Measurements from ENCODE around the gene MGLL. TPM values are rescaled to one million over a fixed set of nuclear protein-coding genes. Genes with fewer than 3 reads are reported as not detected.
"Not testable (repeated sequence)": the region's sequence is repeated elsewhere in the genome, so short reads cannot be mapped to it uniquely, and the experiment has no call there.

MGLL gene
- total RNA-seq, 4 donors from 2014 or later = 26.5 to 50.2 (median 43.8) TPM

DNA sequence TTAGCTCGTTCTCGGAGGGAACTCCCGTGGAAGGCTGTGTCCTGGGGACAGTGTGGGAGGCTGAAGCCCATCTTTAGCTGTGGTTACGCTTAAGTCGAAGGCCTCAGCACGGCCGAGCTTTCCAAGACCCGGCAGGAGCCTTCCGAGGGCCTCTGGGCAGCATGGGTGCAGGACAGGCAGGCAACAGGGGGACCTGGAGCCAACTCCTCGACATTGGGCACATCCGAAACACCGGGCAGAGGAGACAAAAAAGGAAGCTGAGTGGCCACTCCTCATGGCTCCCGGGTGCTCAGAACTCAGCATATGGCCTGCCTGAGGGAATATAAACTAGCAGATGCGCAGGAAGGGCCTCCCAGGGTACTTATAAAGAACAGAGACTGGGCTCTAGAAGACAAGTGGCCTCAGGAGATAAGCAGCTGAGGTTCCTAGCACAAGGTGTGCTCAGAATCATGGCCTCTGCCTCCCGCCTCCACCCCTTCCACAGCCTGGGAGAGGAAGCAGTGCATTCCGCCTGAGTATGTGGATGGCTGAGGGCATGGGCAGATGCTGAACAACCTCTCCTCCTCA is 115.4 kb downstream of the MGLL start:
- H3K27me3 ChIP-seq = no peaks in the 10 kb centered on the region
- intact Hi-C loops (cut with DNase I; ENCODE audit: low total_unique reads) = no loop called here
- in situ Hi-C loops (cut with MboI; ENCODE audit: low sequenced_read_pairs in 4 of 4) = no loop called here
- ATAC-seq = no peak
- TF ChIP-seq, protein P1, sequence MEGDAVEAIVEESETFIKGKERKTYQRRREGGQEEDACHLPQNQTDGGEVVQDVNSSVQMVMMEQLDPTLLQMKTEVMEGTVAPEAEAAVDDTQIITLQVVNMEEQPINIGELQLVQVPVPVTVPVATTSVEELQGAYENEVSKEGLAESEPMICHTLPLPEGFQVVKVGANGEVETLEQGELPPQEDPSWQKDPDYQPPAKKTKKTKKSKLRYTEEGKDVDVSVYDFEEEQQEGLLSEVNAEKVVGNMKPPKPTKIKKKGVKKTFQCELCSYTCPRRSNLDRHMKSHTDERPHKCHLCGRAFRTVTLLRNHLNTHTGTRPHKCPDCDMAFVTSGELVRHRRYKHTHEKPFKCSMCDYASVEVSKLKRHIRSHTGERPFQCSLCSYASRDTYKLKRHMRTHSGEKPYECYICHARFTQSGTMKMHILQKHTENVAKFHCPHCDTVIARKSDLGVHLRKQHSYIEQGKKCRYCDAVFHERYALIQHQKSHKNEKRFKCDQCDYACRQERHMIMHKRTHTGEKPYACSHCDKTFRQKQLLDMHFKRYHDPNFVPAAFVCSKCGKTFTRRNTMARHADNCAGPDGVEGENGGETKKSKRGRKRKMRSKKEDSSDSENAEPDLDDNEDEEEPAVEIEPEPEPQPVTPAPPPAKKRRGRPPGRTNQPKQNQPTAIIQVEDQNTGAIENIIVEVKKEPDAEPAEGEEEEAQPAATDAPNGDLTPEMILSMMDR (IDR thresholded peaks at IDR 0.05 in 4 of 5, conservative IDR thresholded peaks at IDR 0.05 in 1 of 5) = no peak
- TF ChIP-seq POLR2A (IDR thresholded peaks at IDR 0.05) = no peak
- H3K4me1 ChIP-seq = peaks cover 25 to 58% of the 10 kb centered on the region in 2 donors
- H3K9me3 ChIP-seq = no peaks in the 10 kb centered on the region
- DNase-seq = peak in 1 of 2 donors; percentile 9
- H3K4me3 ChIP-seq = no peak overlapping the region
- no peaks in the 10 kb centered on the region for H3K36me3 ChIP-seq
- peak overlapping the region; percentile 63 to 96 (median 80) for H3K27ac ChIP-seq

DNA sequence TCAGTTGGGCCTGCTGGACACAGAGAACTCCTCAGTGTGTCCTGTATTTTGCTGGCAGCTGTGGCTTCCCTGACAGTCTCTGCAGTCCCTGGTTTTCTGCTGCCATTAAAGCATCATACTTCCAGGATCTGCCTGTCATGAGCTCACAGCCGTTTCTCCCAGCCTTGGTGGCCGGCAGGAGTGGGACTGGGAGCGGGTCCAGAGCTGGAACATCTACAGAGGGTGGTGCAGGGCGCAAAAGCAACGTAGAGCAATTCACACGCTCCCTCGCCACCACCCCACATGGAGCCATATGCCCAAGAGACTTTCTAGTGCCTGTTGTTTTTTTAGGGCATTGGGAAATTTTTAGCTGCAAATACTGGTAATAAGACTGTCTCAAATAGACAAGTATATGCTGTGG is 116.0 kb downstream of the MGLL start:
- Histone ChIP-seq H3K27me3 (no peaks in the 10 kb centered on the region), H3K36me3 (no peaks in the 10 kb centered on the region), H3K27ac (peak overlapping the region; percentile 63 to 96 (median 80)), H3K4me3 (no peak overlapping the region), H3K4me1 (peaks cover 28 to 62% of the 10 kb centered on the region in 2 donors), H3K9me3 (no peaks in the 10 kb centered on the region)
- DNase-seq (peak in 1 of 2 donors; percentile 54), ATAC-seq (peak; percentile 21 to 24)
- TF ChIP-seq, protein P1 (IDR thresholded peaks at IDR 0.05 in 4 of 5, conservative IDR thresholded peaks at IDR 0.05 in 1 of 5) = no peak
- TF ChIP-seq POLR2A (IDR thresholded peaks at IDR 0.05) = no peak
- intact Hi-C loops (cut with DNase I; ENCODE audit: low total_unique reads) = no loop called here
- in situ Hi-C loops (cut with MboI; ENCODE audit: low sequenced_read_pairs in 4 of 4) = no loop called here

DNA sequence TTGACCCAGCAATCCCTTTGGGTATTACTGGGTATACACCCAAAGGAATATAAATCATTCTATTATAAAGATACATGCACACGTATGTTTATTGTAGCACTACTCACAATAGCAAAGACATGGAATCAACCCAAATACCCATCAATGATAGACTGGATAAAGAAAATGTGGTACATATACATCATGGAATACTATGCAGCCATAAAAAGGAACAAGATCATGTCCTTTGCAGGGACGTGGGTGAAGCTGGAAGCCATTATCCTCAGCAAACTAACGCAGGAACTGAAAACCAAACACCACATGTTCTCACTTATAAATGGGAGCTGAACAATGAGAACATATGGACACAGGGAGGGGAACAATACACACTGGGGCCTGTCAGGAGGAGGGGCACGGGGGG is 117.5 kb downstream of the MGLL start:
- intact Hi-C loops (cut with DNase I; ENCODE audit: low total_unique reads); DNase-seq; H3K4me3 ChIP-seq; H3K27me3 ChIP-seq; H3K9me3 ChIP-seq; ATAC-seq; H3K36me3 ChIP-seq: not testable (repeated sequence)
- Histone ChIP-seq H3K27ac (peak overlapping the region in 3 of 4 donors; percentile 5 to 96 (median 89)), H3K4me1 (peaks cover 33 to 65% of the 10 kb centered on the region in 2 donors)
- in situ Hi-C loops (cut with MboI; ENCODE audit: low sequenced_read_pairs in 4 of 4) = loop anchor here in 1 of 4 donors (5.0 kb wide), 1 partner anchor 42 kb away; no protein-coding TSS in a partner anchor

DNA sequence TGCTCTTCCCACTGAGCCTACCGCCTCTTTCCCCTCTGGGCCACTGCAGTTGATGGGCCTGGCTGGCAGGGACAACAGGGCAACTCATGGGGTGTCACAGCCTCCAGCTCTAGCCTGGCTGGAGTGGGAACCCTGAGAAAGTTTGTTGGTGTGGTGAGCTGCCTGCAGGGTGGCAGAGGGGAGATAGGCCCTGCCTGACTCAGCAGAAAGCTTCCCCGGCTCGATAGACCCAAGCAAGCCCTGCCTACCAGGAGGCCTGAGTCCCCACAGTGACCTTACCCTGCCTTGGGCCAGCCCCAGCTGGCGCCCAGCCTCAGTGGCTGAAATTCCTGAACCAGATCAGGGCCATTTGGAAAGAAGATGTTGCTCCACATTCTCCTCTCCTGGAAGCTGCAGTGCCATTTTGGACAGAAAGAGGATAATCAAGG is 120.2 kb downstream of the MGLL start:
- Histone ChIP-seq H3K4me3 (no peak overlapping the region), H3K27me3 (no peaks in the 10 kb centered on the region), H3K27ac (peak overlapping the region; percentile 88 to 96 (median 92)), H3K36me3 (no peaks in the 10 kb centered on the region), H3K4me1 (peaks cover 53 to 67% of the 10 kb centered on the region in 2 donors), H3K9me3 (no peaks in the 10 kb centered on the region)
- in situ Hi-C loops (cut with MboI; ENCODE audit: low sequenced_read_pairs in 4 of 4) (loop anchor here in 1 of 4 donors (5.0 kb wide), 1 partner anchor 45 kb away; no protein-coding TSS in a partner anchor), intact Hi-C loops (cut with DNase I; ENCODE audit: low total_unique reads) (no loop called here)
- DNase-seq (peak in 1 of 2 donors; percentile 69), ATAC-seq (peak in 1 of 2 donors; percentile 18)
- TF ChIP-seq, protein P1 (IDR thresholded peaks at IDR 0.05 in 4 of 5, conservative IDR thresholded peaks at IDR 0.05 in 1 of 5) = no peak
- no peak for TF ChIP-seq POLR2A (IDR thresholded peaks at IDR 0.05)

DNA sequence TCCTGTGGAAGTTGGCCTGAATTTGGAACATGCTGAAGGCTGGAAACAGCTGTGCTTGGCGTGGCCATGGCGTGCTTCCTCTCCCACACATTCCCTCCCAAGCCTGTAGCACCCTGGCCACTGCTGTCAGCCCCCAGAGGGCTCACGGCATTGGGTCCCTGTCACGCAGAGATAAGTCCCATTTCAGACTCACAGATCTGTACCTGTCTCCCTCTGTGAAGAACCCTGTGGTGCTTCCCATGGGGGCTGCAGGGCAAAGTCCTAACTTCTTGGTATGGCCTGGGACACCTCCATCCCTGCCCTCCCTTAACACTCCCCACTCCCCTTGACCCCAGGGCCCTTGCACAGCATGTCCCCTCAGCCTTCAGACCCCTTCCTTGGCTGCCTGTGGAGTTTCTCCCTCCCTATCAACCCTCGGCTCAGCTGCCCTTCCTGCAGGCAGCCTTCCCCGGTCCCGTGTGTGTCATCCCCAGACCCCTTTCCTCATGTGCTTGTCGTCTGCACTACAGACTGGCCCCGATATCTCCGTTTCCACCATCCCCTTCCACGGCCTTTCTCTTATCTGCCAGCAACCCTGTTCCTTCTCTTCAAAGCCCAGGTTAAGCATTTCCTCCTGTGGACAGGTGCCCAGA is 120.9 kb downstream of the MGLL start:
- DNase-seq = peak in 1 of 2 donors; percentile 22
- Histone ChIP-seq H3K9me3 (no peaks in the 10 kb centered on the region), H3K27ac (peak overlapping the region; percentile 88 to 96 (median 92)), H3K4me3 (no peak overlapping the region), H3K27me3 (no peaks in the 10 kb centered on the region), H3K36me3 (no peaks in the 10 kb centered on the region), H3K4me1 (peaks cover 60 to 71% of the 10 kb centered on the region in 2 donors)
- ATAC-seq = no peak
- TF ChIP-seq POLR2A (IDR thresholded peaks at IDR 0.05) = no peak
- TF ChIP-seq, protein P1 (IDR thresholded peaks at IDR 0.05 in 4 of 5, conservative IDR thresholded peaks at IDR 0.05 in 1 of 5) = no peak
- intact Hi-C loops (cut with DNase I; ENCODE audit: low total_unique reads) (no loop called here), in situ Hi-C loops (cut with MboI; ENCODE audit: low sequenced_read_pairs in 4 of 4) (loop anchor here in 1 of 4 donors (5.0 kb wide), 1 partner anchor 46 kb away; no protein-coding TSS in a partner anchor)

All from gastrocnemius medialis (tissue), 4 donors.